GM23338 (cell line): ENCODE measurements around the gene CMSS1. TPM values are rescaled to one million over a fixed set of nuclear protein-coding genes. Genes with fewer than 3 reads are reported as not detected.

Experiments used
- ATAC-seq: fragments of 200-7000 bp; cut with Tn5 transposase; 3 replicates; pipeline ENCODE4 v1.9.1; 2020
- DNase-seq: peaks from one replicate; pipeline ENCODE4 v3.0.0-alpha.2; 2015; ENCODE audit warnings: low spot score
- H2AFZ ChIP-seq: fragments of 200-600 bp; sonication (generic); 2 replicates; pipeline ENCODE4 v1.8.0; 2016; ENCODE audit warnings: antibody characterized with exemption, mild to moderate bottlenecking, moderate library complexity
- H3F3A ChIP-seq: fragments of 200-600 bp; sonication (generic); replicated peaks from 2 replicates; pipeline ENCODE4 v1.8.0; 2017; ENCODE audit warnings: antibody characterized with exemption, mixed run types, low read depth
- H3K27ac ChIP-seq: fragments of 200-600 bp; sonication (generic); 2 replicates; pipeline ENCODE4 v1.6.1; 2016; ENCODE audit warnings: low read depth
- H3K27me3 ChIP-seq: fragments of 200-600 bp; sonication (generic); 2 replicates; pipeline ENCODE4 v1.8.0; 2016; ENCODE audit warnings: mild to moderate bottlenecking, mixed run types, moderate library complexity; ENCODE audit not compliant: insufficient read depth
- H3K36me3 ChIP-seq: fragments of 200-600 bp; sonication (generic); 2 replicates; pipeline ENCODE4 v1.8.0; 2016; ENCODE audit warnings: mild to moderate bottlenecking; ENCODE audit not compliant: insufficient read depth
- H3K4me1 ChIP-seq: fragments of 200-600 bp; sonication (generic); 2 replicates; pipeline ENCODE4 v1.8.0; 2016; ENCODE audit warnings: mild to moderate bottlenecking, moderate library complexity; ENCODE audit not compliant: insufficient read depth
- H3K4me2 ChIP-seq: fragments of 200-600 bp; sonication (generic); 2 replicates; pipeline ENCODE4 v1.7.1; 2017; ENCODE audit warnings: mixed run types
- H3K4me3 ChIP-seq: fragments of 200-600 bp; sonication (generic); 2 replicates; pipeline ENCODE4 v1.6.1; 2016; ENCODE audit warnings: mixed run types
- H3K79me2 ChIP-seq: fragments of 200-600 bp; sonication (generic); replicated peaks from 2 replicates; pipeline ENCODE4 v1.8.0; 2017; ENCODE audit warnings: mild to moderate bottlenecking; ENCODE audit not compliant: insufficient read depth
- H3K9me2 ChIP-seq: fragments of 200-600 bp; sonication (generic); 2 replicates; pipeline ENCODE4 v1.8.0; 2017; ENCODE audit not compliant: insufficient read depth
- H4K20me1 ChIP-seq: fragments of 200-600 bp; sonication (generic); replicated peaks from 2 replicates; pipeline ENCODE4 v1.8.0; 2017; ENCODE audit warnings: mild to moderate bottlenecking; ENCODE audit not compliant: insufficient read depth
- H3K27ac Mint-ChIP-seq: 2 replicates; pipeline ENCODE4 v1.8.0; 2020; ENCODE audit warnings: inconsistent platforms, mild to moderate bottlenecking, moderate library complexity, mixed read lengths
- H3K27me3 Mint-ChIP-seq: 3 replicates; pipeline ENCODE4 v1.8.0; 2022; ENCODE audit warnings: low read depth, mild to moderate bottlenecking, moderate library complexity, mixed read lengths, inconsistent platforms; ENCODE audit not compliant: insufficient read depth, poor library complexity
- H3K36me3 Mint-ChIP-seq: 3 replicates; pipeline ENCODE4 v1.8.0; 2021; ENCODE audit warnings: low read depth, mild to moderate bottlenecking, inconsistent platforms, moderate library complexity, mixed read lengths
- H3K4me1 Mint-ChIP-seq: 3 replicates; pipeline ENCODE4 v1.8.0; 2020; ENCODE audit warnings: mild to moderate bottlenecking, inconsistent platforms, mixed read lengths
- H3K4me3 Mint-ChIP-seq: 3 replicates; pipeline ENCODE4 v1.8.0; 2021; ENCODE audit warnings: moderate library complexity, mild to moderate bottlenecking, inconsistent platforms, mixed read lengths
- H3K9me3 Mint-ChIP-seq: 3 replicates; pipeline ENCODE4 v1.8.0; 2020; ENCODE audit warnings: moderate library complexity, mild to moderate bottlenecking, inconsistent platforms, mixed read lengths
- CREB1 ChIP-seq: fragments of 250-450 bp; sonication (Bioruptor Pico); IDR thresholded peaks from 2 replicates; pipeline ENCODE4 v1.5.0; 2020; ENCODE audit warnings: low read depth, mild to moderate bottlenecking, moderate library complexity
- CTCF ChIP-seq, 2 experiments: fragments of 200-600 bp in 1 of 2; sonication (generic) in 1 of 2; conservative IDR thresholded peaks; 2 replicates each; pipeline versions ENCODE4 v1.5.1 to v1.6.1; 2016 to 2017; ENCODE audit warnings: antibody characterized with exemption in 2 of 2, low read depth in 2 of 2, mild to moderate bottlenecking in 2 of 2, moderate library complexity in 1 of 2
- ETS1 ChIP-seq: IDR thresholded peaks from 2 replicates; pipeline ENCODE4 v1.6.1; 2016; ENCODE audit warnings: antibody characterized with exemption
- EZH2 ChIP-seq: fragments of 200-600 bp; sonication (generic); IDR thresholded peaks from one replicate; pipeline ENCODE4 v1.8.0; 2017; ENCODE audit warnings: antibody characterized with exemption, mild to moderate bottlenecking, low read depth; ENCODE audit not compliant: unreplicated experiment
- EZH2phosphoT487 ChIP-seq: fragments of 200-600 bp; sonication (generic); IDR thresholded peaks from one replicate; pipeline ENCODE4 v1.8.1; 2018; ENCODE audit warnings: antibody characterized with exemption; ENCODE audit not compliant: unreplicated experiment
- JUNB ChIP-seq: IDR thresholded peaks from one replicate; pipeline ENCODE4 v1.6.1; 2016; ENCODE audit warnings: antibody characterized with exemption; ENCODE audit not compliant: unreplicated experiment
- NANOG ChIP-seq: IDR thresholded peaks from 2 replicates; pipeline ENCODE4 v1.6.1; 2016; ENCODE audit warnings: antibody characterized with exemption, borderline replicate concordance
- POLR2AphosphoS5 ChIP-seq: IDR thresholded peaks from 2 replicates; pipeline ENCODE4 v1.6.1; 2016; ENCODE audit warnings: antibody characterized with exemption, low read depth
- REST ChIP-seq: IDR thresholded peaks from one replicate; pipeline ENCODE4 v1.6.1; 2018; ENCODE audit warnings: antibody characterized with exemption; ENCODE audit not compliant: unreplicated experiment
- STAT1 ChIP-seq: IDR thresholded peaks from one replicate; pipeline ENCODE4 v1.6.1; 2016; ENCODE audit warnings: antibody characterized with exemption; ENCODE audit not compliant: unreplicated experiment
- ZNF114 ChIP-seq: fragments of 250-450 bp; sonication (Bioruptor Pico); IDR thresholded peaks from 2 replicates; pipeline ENCODE4 v1.5.0; 2020; ENCODE audit warnings: mild to moderate bottlenecking, moderate library complexity
- ZNF331 ChIP-seq: fragments of 250-450 bp; sonication (Bioruptor Pico); IDR thresholded peaks from 2 replicates; pipeline ENCODE4 v1.5.0; 2020; ENCODE audit warnings: low read depth, mild to moderate bottlenecking, moderate library complexity
- ZNF462 ChIP-seq: fragments of 250-450 bp; sonication (Bioruptor Pico); IDR thresholded peaks from 2 replicates; pipeline ENCODE4 v1.5.0; 2020; ENCODE audit warnings: mild to moderate bottlenecking, moderate library complexity
- polyA plus RNA-seq: library from polyadenylated mRNA; unstranded; fragments of >200 nt; fragmentation: Nextera tagmentation; extraction: Ambion mirVana; gene quantifications from 2 replicates; pipeline ENCODE4 v1.2.1, GENCODE V29; 2016
- total RNA-seq: library from RNA; depleted of rRNA; stranded (reverse); fragments of >200 nt; shearing (Covaris generic); gene quantifications from 2 replicates; pipeline ENCODE4 v1.2.3, GENCODE V29; 2014

The CMSS1 gene
- total and polyA plus RNA-seq, 2 experiments from 2014 or later = 39.4 to 187 TPM

GRCh38 chr3:100046986-100047385 lies 229.3 kb downstream of the CMSS1 start:
- Histone ChIP-seq H3F3A (no peaks in the 10 kb centered on the region), H3K4me2 (no peak overlapping the region), H3K27ac (no peak overlapping the region), H3K36me3 (no peaks in the 10 kb centered on the region), H3K4me3 (no peak overlapping the region), H2AFZ (no peak overlapping the region), H3K27me3 (no peaks in the 10 kb centered on the region), H3K9me2 (no peaks in the 10 kb centered on the region), H4K20me1 (no peaks in the 10 kb centered on the region), H3K4me1 (peaks cover 14% of the 10 kb centered on the region; the same call in 1 of the 2 replicates), H3K79me2 (no peaks in the 10 kb centered on the region)
- H3K27ac Mint-ChIP-seq = no peak overlapping the region
- no peak overlapping the region for H3K4me3 Mint-ChIP-seq
- no peaks in the 10 kb centered on the region for H3K36me3 Mint-ChIP-seq
- no peak for ATAC-seq
- no peak for DNase-seq
- peaks cover 27% of the 10 kb centered on the region for H3K4me1 Mint-ChIP-seq
- TF ChIP-seq ZNF462 (CRISPR knock-in tag) (no peak), ZNF114 (CRISPR knock-in tag) (no peak), CREB1 (no peak), JUNB (no peak), EZH2 (no peak), ZNF331 (no peak), POLR2AphosphoS5 (no peak), REST (no peak), ETS1 (no peak), STAT1 (no peak), CTCF (conservative IDR thresholded peaks at IDR 0.05; ENCODE audit: low read depth in 2 of 2) (no peak), EZH2phosphoT487 (no peak), NANOG (no peak)
- no peaks in the 10 kb centered on the region for H3K27me3 Mint-ChIP-seq
- no peaks in the 10 kb centered on the region for H3K9me3 Mint-ChIP-seq
